Thymus (tissue), 11 donors: Measurements from ENCODE around the gene ZDHHC9. TPM values are rescaled to one million over a fixed set of nuclear protein-coding genes. Genes with fewer than 3 reads are reported as not detected.

Experiments used
- DNase-seq, 9 donors: peaks; one replicate each; pipeline ENCODE4 v3.0.0-alpha.2; 2013; ENCODE audit warnings: low spot score in 9 of 9, low read depth in 6 of 9, missing footprints in 1 of 9
- H3K27ac ChIP-seq, 2 donors: one replicate each; pipeline ENCODE4 v1.5.1; 2013; ENCODE audit warnings: control low read depth in 1 of 2, low read depth in 1 of 2, low read length in 1 of 2, mild to moderate bottlenecking in 1 of 2, moderate library complexity in 1 of 2
- H3K27me3 ChIP-seq, 2 donors: one replicate each; pipeline ENCODE4 v1.5.1; 2013; ENCODE audit warnings: low read length in 1 of 2; ENCODE audit not compliant: control insufficient read depth in 2 of 2, insufficient read depth in 1 of 2
- H3K36me3 ChIP-seq, 2 donors: one replicate each; pipeline ENCODE4 v1.5.1; 2013; ENCODE audit warnings: low read length in 1 of 2, mild to moderate bottlenecking in 1 of 2, moderate library complexity in 1 of 2; ENCODE audit not compliant: control insufficient read depth in 2 of 2, insufficient read depth in 2 of 2
- H3K4me1 ChIP-seq, 2 donors: one replicate each; pipeline ENCODE4 v1.5.1; 2013; ENCODE audit warnings: low read length in 2 of 2; ENCODE audit not compliant: control insufficient read depth in 2 of 2, insufficient read depth in 2 of 2
- H3K4me3 ChIP-seq, 2 donors: one replicate each; pipeline ENCODE4 v1.5.1; 2013; ENCODE audit warnings: low read length in 2 of 2, control low read depth in 1 of 2, mild to moderate bottlenecking in 1 of 2
- H3K9me3 ChIP-seq, 2 donors: one replicate each; pipeline ENCODE4 v1.5.1; 2013; ENCODE audit warnings: low read length in 1 of 2, mild to moderate bottlenecking in 1 of 2; ENCODE audit not compliant: control insufficient read depth in 2 of 2, insufficient read depth in 1 of 2
- WGBS: extraction: QIAGEN DNeasy Blood & Tissue Kit; methylation state at CpG from one replicate; pipeline ENCODE4 v1.1.7; 2013; 5-methylcytosine and 5-hydroxymethylcytosine counted together
- polyA plus RNA-seq: library from polyadenylated mRNA; stranded (reverse); fragments of 200-250 nt; gene quantifications from one replicate; pipeline ENCODE4 v1.2.3, GENCODE V29; 2013
- total RNA-seq: library from RNA; stranded (reverse); fragments of 120-200 nt; gene quantifications from one replicate; pipeline ENCODE4 v1.2.4, GENCODE V29; 2013
- donor health status: healthy.

Gene ZDHHC9
- total and polyA plus RNA-seq, 2 donors: 3.5 to 4.5 TPM

- Histone ChIP-seq H3K4me1 (peaks cover 16 to 78% of the 10 kb centered on the region in 2 donors), H3K4me3 (peak overlapping the region; percentile 67 to 89), H3K27me3 (no peaks in the 10 kb centered on the region), H3K9me3 (no peaks in the 10 kb centered on the region), H3K27ac (peak overlapping the region; percentile 48 to 88), H3K36me3 (peaks cover 5 to 27% of the 10 kb centered on the region in 2 donors)
- no peak for DNase-seq
- WGBS: 67% methylated on average over 7 of the region's 7 CpGs
Measured at GRCh38 chrX:129779086-129779672, 64.5 kb downstream of the ZDHHC9 start.

GRCh38 chrX:129777218-129778030 is 66.3 kb downstream of the ZDHHC9 start:
- peak in 3 of 9 donors; percentile 71 to 85 (median 71) for DNase-seq
- WGBS: 10% methylated on average over 30 of the region's 30 CpGs
- peaks cover 24 to 78% of the 10 kb centered on the region in 2 donors for H3K4me1 ChIP-seq
- no peaks in the 10 kb centered on the region for H3K9me3 ChIP-seq
- H3K4me3 ChIP-seq: peak overlapping the region; percentile 32 to 41
- H3K36me3 ChIP-seq: peaks cover 0 to 9% of the 10 kb centered on the region in 2 donors
- no peaks in the 10 kb centered on the region for H3K27me3 ChIP-seq
- peak overlapping the region; percentile 88 to 90 for H3K27ac ChIP-seq

GRCh38 chrX:129773649-129774458 is 69.8 kb downstream of the ZDHHC9 start:
- Histone ChIP-seq H3K27me3 (no peaks in the 10 kb centered on the region), H3K4me3 (no peak overlapping the region), H3K4me1 (peaks cover 47 to 95% of the 10 kb centered on the region in 2 donors), H3K9me3 (no peaks in the 10 kb centered on the region), H3K36me3 (no peaks in the 10 kb centered on the region), H3K27ac (peak overlapping the region; percentile 70 to 76)
- WGBS: 70% methylated on average over 4 of the region's 4 CpGs
- no peak for DNase-seq

GRCh38 chrX:129772796-129773431 is 70.8 kb downstream of the ZDHHC9 start:
- peak in 1 of 9 donors; percentile 52 for DNase-seq
- H3K9me3 ChIP-seq: no peaks in the 10 kb centered on the region
- H3K36me3 ChIP-seq: no peaks in the 10 kb centered on the region
- H3K4me1 ChIP-seq: peaks cover 53 to 98% of the 10 kb centered on the region in 2 donors
- H3K4me3 ChIP-seq: no peak overlapping the region
- 46% methylated on average over 14 of the region's 14 CpGs for WGBS
- H3K27ac ChIP-seq: peak overlapping the region; percentile 76 to 85
- no peaks in the 10 kb centered on the region for H3K27me3 ChIP-seq

GRCh38 chrX:129771266-129771995 is 72.3 kb downstream of the ZDHHC9 start:
- H3K4me3 ChIP-seq: no peak overlapping the region
- peak in 1 of 9 donors; percentile 66 for DNase-seq

GRCh38 chrX:129769467-129770154 is 74.1 kb downstream of the ZDHHC9 start:
- Histone ChIP-seq H3K27me3 (no peaks in the 10 kb centered on the region), H3K27ac (peak overlapping the region; percentile 93 to 97), H3K9me3 (no peaks in the 10 kb centered on the region), H3K4me3 (peak overlapping the region in 1 of 2 donors; percentile 28), H3K36me3 (no peaks in the 10 kb centered on the region), H3K4me1 (peaks cover 49 to 77% of the 10 kb centered on the region in 2 donors)
- peak in 8 of 9 donors; percentile 74 to 94 (median 84) for DNase-seq
- 9% methylated on average over 9 of the region's 9 CpGs for WGBS

More at GRCh38 chrX:129771266-129771995, 72.3 kb downstream of the ZDHHC9 start:
- peaks cover 53 to 95% of the 10 kb centered on the region in 2 donors for H3K4me1 ChIP-seq
- no peaks in the 10 kb centered on the region for H3K27me3 ChIP-seq
- peak overlapping the region; percentile 70 to 77 for H3K27ac ChIP-seq
- WGBS: 74% methylated on average over 14 of the region's 14 CpGs
- no peaks in the 10 kb centered on the region for H3K9me3 ChIP-seq
- no peaks in the 10 kb centered on the region for H3K36me3 ChIP-seq

GRCh38 chrX:129768586-129769466 is 74.9 kb downstream of the ZDHHC9 start:
- Histone ChIP-seq H3K9me3 (no peaks in the 10 kb centered on the region), H3K36me3 (no peaks in the 10 kb centered on the region), H3K27me3 (no peaks in the 10 kb centered on the region), H3K4me3 (peak overlapping the region in 1 of 2 donors; percentile 28), H3K27ac (peak overlapping the region; percentile 93 to 97), H3K4me1 (peaks cover 47 to 69% of the 10 kb centered on the region in 2 donors)
- 50% methylated on average over 8 of the region's 8 CpGs for WGBS
- peak in 1 of 9 donors; percentile 52 for DNase-seq
